ENCODE data around the gene TGFBR2. TPM values are rescaled to one million over a fixed set of nuclear protein-coding genes. Genes with fewer than 3 reads are reported as not detected.

TGFBR2 gene
- polyA plus RNA-seq, 1 donor (not counting 4 experiments of a cell fraction or from before 2014, with no cell fraction given): 303 TPM

DNA sequence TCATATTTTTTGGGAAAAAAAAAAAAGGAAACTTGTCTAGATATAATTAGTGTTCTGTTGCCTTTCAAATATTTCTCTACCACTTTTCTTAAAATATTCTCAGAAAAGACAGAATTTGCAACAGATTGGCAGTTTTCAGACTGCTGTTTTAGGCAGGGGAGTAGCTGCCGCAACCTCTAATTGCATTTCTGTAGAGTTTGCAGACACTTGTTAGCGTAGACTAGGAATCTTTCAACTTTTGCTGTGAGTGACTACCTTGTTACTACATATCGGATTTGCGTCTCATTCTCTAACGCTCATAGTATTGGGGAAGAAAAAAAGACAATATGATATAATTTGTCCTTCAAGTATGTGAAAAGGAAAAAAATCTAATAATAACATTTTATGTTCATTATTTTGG is 10.7 kb downstream of the TGFBR2 start:
- H3K79me2 ChIP-seq (ENCODE audit: control insufficient read depth, insufficient read depth, low read length): peaks cover 99% of the 10 kb centered on the region
- FAIRE-seq: peak; percentile 34
- no peak overlapping the region for H3K9ac ChIP-seq (ENCODE audit: control insufficient read depth, extremely low read depth, insufficient read depth, low read length)
- dilution Hi-C loops (cut with MboI; ENCODE audit: extremely low pct_ligation_motif_present, low sequenced_read_pairs): no loop called here
- no peak overlapping the region for H2AFZ ChIP-seq (ENCODE audit: control insufficient read depth, low read length)
- H3K27ac ChIP-seq (ENCODE audit: control insufficient read depth, insufficient read depth, low read length): no peak overlapping the region
- no peaks in the 10 kb centered on the region for H3K27me3 ChIP-seq (ENCODE audit: control insufficient read depth, extremely low read depth, insufficient read depth, low read length)
- peaks cover 38% of the 10 kb centered on the region for H4K20me1 ChIP-seq (ENCODE audit: control insufficient read depth, extremely low read depth, insufficient read depth, low read length)
- H3K4me2 ChIP-seq (ENCODE audit: control insufficient read depth, extremely low read depth, insufficient read depth, low read depth, low read length): no peak overlapping the region
- peaks cover 8 to 29% of the 10 kb centered on the region in 2 experiments for H3K36me3 ChIP-seq (ENCODE audit: control insufficient read depth in 2 of 2, extremely low read depth in 1 of 2, insufficient read depth in 2 of 2, low read length in 2 of 2)
- no peak for DNase-seq (ENCODE audit: low read depth, low spot score)
- TF ChIP-seq, protein P1, sequence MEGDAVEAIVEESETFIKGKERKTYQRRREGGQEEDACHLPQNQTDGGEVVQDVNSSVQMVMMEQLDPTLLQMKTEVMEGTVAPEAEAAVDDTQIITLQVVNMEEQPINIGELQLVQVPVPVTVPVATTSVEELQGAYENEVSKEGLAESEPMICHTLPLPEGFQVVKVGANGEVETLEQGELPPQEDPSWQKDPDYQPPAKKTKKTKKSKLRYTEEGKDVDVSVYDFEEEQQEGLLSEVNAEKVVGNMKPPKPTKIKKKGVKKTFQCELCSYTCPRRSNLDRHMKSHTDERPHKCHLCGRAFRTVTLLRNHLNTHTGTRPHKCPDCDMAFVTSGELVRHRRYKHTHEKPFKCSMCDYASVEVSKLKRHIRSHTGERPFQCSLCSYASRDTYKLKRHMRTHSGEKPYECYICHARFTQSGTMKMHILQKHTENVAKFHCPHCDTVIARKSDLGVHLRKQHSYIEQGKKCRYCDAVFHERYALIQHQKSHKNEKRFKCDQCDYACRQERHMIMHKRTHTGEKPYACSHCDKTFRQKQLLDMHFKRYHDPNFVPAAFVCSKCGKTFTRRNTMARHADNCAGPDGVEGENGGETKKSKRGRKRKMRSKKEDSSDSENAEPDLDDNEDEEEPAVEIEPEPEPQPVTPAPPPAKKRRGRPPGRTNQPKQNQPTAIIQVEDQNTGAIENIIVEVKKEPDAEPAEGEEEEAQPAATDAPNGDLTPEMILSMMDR (optimal IDR thresholded peaks at IDR 0.05 in 1 of 3, IDR thresholded peaks at IDR 0.05 in 1 of 3, conservative IDR thresholded peaks at IDR 0.05 in 1 of 3; ENCODE audit: extremely low read depth in 1 of 3, insufficient read depth in 2 of 3, low read length in 3 of 3): no peak
- no peak for TF ChIP-seq EZH2 (IDR thresholded peaks at IDR 0.05; ENCODE audit: low read length)
- no peak overlapping the region for H3K4me3 ChIP-seq (ENCODE audit: control insufficient read depth in 2 of 3, extremely low read depth in 1 of 3, insufficient read depth in 2 of 3, low read depth in 1 of 3, low read length in 3 of 3)
- no peaks in the 10 kb centered on the region for H3K9me3 ChIP-seq (ENCODE audit: control insufficient read depth, low read depth, low read length)
- H3K4me1 ChIP-seq (ENCODE audit: control insufficient read depth, extremely low read depth, insufficient read depth, low read length): peaks cover 45% of the 10 kb centered on the region
- peaks cover 3% of the 10 kb centered on the region for H3K9me1 ChIP-seq (ENCODE audit: control insufficient read depth, extremely low read depth, insufficient read depth, low read length)

- peaks cover 3% of the 10 kb centered on the region for H3K9me1 ChIP-seq (ENCODE audit: control insufficient read depth, extremely low read depth, insufficient read depth, low read length)
- no peak overlapping the region for H3K27ac ChIP-seq (ENCODE audit: control insufficient read depth, insufficient read depth, low read length)
- H3K4me2 ChIP-seq (ENCODE audit: control insufficient read depth, extremely low read depth, insufficient read depth, low read depth, low read length): no peak overlapping the region
- no peak for TF ChIP-seq EZH2 (IDR thresholded peaks at IDR 0.05; ENCODE audit: low read length)
- TF ChIP-seq, protein P1 (optimal IDR thresholded peaks at IDR 0.05 in 1 of 3, IDR thresholded peaks at IDR 0.05 in 1 of 3, conservative IDR thresholded peaks at IDR 0.05 in 1 of 3; ENCODE audit: extremely low read depth in 1 of 3, insufficient read depth in 2 of 3, low read length in 3 of 3): no peak
- H2AFZ ChIP-seq (ENCODE audit: control insufficient read depth, low read length): no peak overlapping the region
- DNase-seq (ENCODE audit: low read depth, low spot score) (no peak), FAIRE-seq (no peak)
- peaks cover 99% of the 10 kb centered on the region for H3K79me2 ChIP-seq (ENCODE audit: control insufficient read depth, insufficient read depth, low read length)
- dilution Hi-C loops (cut with MboI; ENCODE audit: extremely low pct_ligation_motif_present, low sequenced_read_pairs): no loop called here
- H3K9me3 ChIP-seq (ENCODE audit: control insufficient read depth, low read depth, low read length): no peaks in the 10 kb centered on the region
- no peaks in the 10 kb centered on the region for H3K27me3 ChIP-seq (ENCODE audit: control insufficient read depth, extremely low read depth, insufficient read depth, low read length)
- H4K20me1 ChIP-seq (ENCODE audit: control insufficient read depth, extremely low read depth, insufficient read depth, low read length): peaks cover 32% of the 10 kb centered on the region
- H3K4me3 ChIP-seq (ENCODE audit: control insufficient read depth in 2 of 3, extremely low read depth in 1 of 3, insufficient read depth in 2 of 3, low read depth in 1 of 3, low read length in 3 of 3): no peak overlapping the region
- H3K9ac ChIP-seq (ENCODE audit: control insufficient read depth, extremely low read depth, insufficient read depth, low read length): no peak overlapping the region
- H3K4me1 ChIP-seq (ENCODE audit: control insufficient read depth, extremely low read depth, insufficient read depth, low read length): peaks cover 39% of the 10 kb centered on the region
- H3K36me3 ChIP-seq (ENCODE audit: control insufficient read depth in 2 of 2, extremely low read depth in 1 of 2, insufficient read depth in 2 of 2, low read length in 2 of 2): peaks cover 9 to 27% of the 10 kb centered on the region in 2 experiments
Measured at GRCh38 chr3:30617653-30618052, 11.3 kb downstream of the TGFBR2 start.

Measured in keratinocyte (primary cell).